ENCODE data around the gene SDSL.

GRCh38 chr12:113422030-113422885 lies at the start of gene SDSL:
- TF ChIP-seq, protein P1, sequence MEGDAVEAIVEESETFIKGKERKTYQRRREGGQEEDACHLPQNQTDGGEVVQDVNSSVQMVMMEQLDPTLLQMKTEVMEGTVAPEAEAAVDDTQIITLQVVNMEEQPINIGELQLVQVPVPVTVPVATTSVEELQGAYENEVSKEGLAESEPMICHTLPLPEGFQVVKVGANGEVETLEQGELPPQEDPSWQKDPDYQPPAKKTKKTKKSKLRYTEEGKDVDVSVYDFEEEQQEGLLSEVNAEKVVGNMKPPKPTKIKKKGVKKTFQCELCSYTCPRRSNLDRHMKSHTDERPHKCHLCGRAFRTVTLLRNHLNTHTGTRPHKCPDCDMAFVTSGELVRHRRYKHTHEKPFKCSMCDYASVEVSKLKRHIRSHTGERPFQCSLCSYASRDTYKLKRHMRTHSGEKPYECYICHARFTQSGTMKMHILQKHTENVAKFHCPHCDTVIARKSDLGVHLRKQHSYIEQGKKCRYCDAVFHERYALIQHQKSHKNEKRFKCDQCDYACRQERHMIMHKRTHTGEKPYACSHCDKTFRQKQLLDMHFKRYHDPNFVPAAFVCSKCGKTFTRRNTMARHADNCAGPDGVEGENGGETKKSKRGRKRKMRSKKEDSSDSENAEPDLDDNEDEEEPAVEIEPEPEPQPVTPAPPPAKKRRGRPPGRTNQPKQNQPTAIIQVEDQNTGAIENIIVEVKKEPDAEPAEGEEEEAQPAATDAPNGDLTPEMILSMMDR (IDR thresholded peaks at IDR 0.05 in 4 of 5, conservative IDR thresholded peaks at IDR 0.05 in 1 of 5) = no peak
- TF ChIP-seq POLR2A (IDR thresholded peaks at IDR 0.05) = peak in 1 of 2 donors; percentile 15

Measured in gastrocnemius medialis (tissue), 4 donors.